ENCODE results near the gene LMO2.

LMO2 gene

DNA sequence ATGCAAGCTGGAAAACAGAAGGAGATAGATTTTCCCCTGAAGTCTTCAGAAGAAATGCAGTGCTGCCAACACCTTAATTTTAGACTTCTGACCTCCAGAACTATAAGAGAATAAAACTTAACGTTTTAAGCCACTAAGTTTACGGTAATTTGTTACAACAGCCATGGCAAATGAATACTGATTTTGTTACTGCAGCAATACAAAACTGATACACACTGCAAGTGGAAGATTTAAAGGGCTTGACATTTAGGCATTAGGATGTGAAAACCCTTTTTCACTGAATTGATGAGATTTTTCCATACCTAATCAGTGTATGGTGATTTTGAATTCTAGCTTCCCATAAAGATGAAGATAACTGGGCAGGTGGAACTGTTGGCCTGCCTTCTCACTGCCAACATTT, 22.1 kb upstream of the LMO2 start:
- no peak for DNase-seq

DNA sequence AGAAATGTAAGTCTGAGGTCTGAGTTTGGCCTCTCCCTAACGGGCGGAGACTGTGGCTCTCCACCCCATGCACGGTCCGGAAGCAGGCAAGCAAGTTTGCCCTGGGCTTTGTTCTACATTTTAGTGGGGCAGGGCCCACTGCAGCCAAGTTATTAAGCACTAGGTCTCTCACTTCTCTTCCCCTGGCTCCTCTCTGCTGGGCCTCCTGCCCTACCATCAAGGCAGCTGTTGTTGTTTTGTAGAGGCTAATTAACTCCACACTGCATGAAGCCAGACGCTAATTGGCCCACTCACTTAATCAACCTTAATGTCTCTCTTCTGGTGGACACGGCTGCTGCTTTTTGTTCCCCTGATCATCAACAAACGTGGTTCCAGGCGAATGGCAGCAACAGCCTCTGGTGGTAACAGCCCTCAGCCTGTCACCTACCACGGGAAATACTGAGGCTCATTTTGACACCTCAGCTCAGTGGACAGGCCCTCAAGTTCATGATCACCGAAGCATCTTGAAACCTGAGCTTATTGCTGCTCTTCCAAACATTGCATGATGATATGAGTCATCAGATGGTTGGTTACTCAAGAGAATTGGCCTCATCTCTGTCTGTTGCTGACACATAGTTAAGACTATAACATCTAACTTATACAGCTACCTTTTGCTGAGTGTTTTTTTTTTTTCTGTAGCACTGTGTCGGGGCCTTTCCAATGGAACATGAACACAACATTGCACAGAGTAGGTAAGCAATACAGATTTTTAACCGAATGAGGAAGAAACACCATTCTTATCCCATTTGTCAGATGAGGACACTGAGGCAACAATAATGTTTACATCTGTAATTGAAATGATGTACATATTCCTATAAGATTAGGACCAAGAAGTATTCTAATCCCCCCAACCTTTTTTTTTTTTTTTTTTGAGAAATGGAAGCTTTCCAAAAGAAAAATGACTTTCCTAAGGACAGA, 20.8 kb upstream of the LMO2 start:
- no peak for DNase-seq

DNA sequence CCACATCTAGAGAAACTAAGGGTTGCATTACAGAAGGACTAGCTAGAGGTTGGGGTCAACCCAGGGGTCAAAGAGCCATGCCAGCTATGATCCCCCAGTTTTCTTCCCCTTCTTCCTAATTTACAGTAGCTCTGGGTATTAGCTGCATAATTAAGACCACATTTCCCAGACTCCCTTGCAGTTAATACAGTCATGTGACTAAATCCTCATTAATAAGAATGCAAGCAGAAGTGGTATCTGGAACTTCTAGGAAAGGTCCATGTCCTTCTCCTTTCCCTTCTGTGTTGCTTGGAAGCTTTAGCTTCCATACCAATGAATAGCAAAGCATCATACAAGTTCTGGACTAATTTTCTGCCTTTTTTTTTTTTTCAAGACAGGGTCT, 19.1 kb upstream of the LMO2 start:
- DNase-seq: no peak

DNA sequence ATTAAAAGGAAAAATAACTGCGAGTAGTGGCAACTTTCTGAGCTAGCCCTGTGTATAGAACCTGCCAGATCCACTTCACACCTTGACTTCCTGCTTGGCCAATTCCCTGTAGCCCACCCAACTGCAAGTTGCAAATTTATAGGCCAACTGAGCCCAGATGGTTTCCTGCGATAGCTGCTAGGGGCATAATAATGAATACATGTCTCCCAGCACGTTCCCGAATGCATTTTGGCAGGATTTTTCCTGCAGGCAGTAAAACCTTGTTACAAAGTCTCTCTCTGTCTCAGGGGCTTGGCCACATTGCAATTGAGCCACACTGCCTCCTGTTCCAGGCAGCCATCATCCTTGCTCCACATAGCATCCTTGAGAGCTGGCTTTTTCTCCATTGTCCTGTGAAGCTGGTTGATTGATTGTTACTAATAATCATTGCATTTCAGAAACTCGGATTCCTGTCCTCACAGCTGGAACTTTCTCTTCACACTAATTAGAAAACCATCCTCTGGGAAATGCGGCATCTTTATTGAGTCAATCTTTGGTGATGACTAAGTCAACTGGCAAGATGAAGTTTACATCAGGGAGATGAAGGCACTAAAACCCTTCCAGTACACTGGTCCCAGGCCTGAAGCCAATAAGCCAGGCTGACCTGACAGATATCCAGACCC, 18.6 kb upstream of the LMO2 start:
- no peak for DNase-seq

DNA sequence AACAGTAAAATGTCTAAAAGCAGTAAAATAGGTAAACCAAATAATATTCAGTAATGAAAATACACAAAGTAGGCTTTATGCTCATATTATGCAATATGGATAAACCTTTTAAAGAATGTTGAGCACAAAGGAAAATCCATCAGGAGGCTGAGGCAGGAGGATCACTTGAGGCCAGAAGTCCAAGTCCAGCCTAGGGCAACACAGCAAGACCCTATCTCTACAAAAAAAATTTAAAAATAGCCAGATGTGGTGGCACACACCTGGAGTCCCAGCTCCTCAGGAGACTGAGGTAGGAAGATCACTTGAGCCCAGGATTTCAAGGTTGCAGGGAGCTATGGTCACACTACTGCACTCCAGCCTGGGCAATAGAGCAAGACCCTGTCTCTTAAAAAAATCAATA, 17.7 kb upstream of the LMO2 start:
- no peak for DNase-seq

DNA sequence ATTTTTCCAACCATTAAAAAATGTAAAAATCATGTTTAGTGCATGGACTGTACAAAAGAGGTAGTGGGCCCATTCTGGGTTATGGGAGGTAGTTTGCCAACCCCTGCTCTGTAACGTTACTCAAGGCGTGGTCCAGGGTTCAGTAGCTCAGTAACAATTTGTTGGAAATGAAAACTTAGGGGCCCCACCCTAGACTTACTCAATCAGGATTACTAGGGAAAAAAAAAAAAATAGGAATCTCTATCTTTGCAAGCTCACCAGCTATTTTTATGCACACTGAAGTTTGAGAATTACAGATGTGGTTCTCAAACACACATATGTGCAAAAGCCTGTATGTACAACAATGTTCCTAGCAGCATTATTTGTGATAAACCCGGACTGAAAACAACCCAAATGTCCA, 17.3 kb upstream of the LMO2 start:
- DNase-seq: no peak

DNA sequence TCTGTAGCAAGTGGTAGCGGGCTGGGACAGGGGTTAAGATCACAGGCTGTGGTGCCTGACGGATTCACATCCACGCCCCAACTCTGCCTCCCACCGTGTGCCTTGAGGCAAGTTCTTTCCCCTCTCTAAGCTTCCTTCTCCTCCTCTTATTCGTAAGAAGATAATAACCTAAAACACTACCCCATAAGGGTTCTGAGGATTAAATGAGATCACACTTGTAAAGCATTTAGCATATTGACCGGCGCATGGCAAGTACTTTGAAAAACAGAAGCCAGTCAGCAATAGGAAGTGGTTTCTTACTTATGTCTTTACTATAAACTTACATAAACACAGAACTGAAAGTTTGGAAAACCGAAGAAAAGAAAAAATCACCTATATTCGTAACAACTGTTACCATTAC, 15.5 kb upstream of the LMO2 start:
- no peak for DNase-seq

DNA sequence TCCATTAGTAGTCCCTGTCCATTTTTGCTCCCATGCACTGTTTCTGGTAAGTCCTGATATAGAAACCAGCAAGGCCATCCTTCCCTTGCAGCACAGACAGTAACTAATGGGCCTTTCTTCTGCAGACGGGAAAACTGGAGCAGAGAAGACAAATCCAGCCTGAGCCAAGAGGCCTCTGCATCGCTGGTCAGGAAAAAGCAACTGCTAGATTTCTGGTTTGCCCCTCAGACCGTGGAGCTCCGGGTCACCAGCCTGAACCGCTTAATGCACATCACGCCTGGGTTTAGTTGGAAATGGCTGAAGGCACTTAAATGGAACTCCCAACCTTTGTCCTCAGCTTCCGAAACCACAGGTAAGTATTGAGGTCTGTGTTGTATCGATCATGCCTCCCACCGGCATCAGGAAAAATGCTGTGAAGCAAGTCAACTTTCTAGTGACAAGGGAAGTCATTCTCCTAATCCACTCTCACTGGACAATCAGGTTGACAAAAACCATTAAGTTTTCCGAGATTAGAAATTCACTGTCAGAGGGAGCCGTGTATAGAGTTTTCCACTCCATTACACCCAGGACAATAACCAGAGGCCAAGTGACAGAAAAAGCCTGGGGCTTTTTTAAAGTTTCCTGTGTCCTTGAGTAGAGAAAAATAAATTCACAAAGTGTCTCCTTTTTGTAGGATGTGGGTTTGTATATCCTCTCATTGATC, 14.8 kb upstream of the LMO2 start:
- no peak for DNase-seq

DNA sequence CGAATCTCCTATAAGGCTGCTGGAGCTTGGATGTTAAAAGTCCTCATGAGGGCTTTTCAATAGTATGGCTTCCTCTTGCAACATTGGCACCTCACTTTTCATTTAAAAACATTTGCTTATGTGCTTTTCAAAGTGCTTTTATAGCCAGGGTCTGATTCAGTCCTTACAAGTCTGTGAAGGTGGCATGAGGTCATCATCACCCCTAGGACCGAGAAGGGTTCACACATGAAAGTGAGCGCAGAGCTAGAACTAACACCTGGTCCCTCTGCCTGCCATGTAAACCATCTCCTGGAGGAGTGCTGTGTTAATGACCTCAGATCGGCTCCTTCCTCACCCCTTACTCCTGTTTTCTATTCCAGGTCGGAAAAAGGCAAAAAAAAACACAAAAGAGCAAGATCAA, 12.2 kb upstream of the LMO2 start:
- DNase-seq: no peak

DNA sequence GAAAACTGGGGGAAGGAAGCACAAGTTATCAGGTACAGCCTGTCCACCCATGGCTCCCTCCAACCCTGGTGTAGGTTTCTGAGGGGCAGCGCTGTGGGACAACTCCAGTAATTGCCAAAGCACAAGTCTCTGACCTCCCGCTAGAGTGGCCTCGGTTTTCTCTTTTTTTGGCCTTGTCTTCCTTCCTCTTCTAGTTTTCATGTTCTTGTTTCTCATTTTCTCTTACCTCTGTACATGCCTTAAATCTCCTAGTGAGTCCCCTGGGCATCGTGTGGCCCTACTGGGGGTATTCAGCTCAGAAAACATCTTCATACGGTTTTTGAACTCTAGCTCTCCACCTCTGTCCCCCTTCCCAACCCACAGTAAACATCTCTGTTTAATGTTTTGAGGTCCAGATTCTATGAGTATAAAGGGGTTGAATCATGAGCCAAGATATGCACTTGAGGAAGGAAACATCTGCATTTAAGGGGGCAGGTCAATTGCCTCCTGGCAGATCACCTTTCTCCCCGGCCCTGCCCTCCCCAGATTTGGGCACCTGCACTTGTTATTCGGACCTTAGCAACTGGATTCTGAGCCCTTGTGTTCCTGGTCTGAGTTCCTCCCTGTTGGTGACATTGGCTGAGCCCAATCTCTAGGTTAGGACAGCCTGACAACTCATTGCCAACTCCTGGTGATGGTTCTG, 8.4 kb upstream of the LMO2 start:
- no peak for DNase-seq

DNA sequence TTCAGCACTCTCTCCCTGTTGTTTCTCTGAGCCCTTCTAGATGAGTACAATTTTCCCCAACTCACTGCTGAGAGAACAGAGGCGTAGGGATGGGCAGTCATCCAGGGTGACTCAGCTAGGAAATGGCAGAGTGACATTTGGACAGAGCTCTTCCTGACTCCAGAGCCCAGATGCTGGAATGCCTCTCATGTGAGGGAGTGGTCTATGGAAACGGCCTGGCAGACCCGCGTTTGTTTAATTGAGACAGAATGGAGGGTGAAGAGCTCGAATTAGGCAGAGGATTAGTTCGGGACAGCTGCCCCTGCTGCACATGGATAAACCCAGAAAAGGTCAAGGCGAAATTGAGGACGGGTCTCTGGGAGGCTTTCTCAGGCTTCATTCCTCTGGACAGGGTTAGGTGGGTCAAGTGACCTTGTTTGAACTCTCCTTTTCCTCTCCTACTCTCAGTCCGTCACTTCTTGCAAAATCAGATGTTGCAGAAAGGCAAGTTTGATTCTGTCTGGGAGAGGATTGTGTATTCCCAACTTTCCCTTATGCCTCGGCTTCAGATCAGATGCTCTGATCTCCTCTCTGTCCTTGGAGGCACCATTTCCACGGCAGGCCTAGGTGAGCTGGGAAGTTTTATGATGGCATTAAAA, 7.6 kb upstream of the LMO2 start:
- peak; percentile 18 to 61 for DNase-seq

DNA sequence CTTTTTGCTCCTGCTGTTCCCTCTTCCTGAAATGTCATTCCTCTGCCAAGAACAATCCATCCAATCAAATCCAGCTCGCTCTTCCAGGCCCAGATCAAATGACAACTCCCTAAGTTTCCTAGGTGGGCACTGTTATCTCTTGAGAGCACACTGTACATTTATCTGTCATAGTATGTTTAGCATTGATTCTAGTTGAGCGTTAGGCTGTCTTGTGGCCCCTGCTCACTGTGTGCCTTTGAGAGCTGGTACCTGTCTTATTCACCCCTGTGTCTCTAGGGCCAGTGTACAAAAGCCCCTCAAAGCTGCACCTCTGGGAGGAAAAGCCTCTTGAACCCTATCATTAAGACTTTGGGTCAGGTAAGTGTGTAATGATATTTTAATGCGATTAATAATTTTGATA, 7.1 kb upstream of the LMO2 start:
- DNase-seq: no peak

DNA sequence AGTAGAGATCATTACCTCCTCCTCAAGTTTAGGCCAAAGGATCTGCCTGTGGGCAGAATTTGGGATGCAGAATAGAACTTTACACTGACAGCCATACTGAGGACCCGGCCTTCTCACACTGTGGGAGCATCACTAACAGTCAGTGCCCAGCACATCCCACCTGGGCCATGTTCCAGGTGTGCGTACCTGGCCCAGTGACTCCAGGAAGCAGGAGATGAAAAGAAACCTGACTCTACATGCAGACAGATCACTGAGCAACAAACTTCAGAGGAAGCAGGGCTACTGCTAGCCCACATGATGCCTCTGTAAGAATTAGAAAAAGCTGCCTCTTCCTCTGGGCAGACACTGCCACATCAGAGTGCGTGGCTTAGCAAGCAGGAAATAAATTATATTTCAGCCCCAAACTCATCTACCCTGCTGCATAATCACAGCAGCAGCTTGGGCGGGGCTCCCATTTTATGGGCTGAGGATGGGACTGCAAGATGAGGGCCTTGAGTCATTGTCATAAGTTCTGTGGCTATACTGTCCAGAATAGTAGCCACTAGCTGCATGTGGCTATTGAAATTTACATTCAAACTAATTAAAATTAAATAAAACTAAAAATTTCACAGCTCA, 6.0 kb upstream of the LMO2 start:
- DNase-seq: no peak

DNA sequence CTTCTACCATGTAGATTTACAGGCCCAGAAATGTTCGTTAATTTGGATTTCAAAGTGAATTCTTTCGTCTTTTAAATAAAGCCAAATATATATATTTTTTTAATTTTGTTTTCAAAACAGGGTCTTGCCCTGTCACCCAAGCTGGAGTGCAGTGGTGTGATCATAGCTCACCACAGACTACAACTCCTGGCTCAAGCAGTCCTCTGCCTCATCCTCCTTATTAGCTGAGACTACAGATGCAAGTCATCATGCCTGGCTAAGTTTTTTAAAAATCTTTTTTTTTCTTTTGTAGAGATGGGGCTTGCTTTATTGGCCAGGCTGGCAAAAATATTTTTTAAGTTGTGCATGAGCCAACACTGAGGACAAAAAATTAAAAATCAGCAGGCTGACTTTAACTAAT, 5.0 kb upstream of the LMO2 start:
- DNase-seq: no peak

DNA sequence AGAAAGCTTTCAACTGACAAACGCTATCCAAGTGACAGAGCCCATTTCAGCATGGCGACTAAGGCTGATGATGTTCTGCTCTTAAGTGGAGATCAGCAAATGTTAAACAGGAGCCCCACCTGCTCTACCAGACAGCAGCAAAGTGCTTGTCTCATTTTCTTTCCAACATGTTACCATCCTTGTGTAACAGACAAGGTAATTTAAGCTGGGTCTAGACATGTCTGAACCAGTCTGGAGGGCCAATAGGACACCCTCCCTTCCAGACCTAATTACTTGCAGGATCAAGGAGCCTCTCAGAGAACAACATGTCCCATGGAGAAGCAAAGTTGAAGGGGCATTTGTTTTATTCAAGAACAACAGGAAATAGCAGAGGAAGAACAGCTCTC, 3.9 kb upstream of the LMO2 start:
- no peak for DNase-seq

DNA sequence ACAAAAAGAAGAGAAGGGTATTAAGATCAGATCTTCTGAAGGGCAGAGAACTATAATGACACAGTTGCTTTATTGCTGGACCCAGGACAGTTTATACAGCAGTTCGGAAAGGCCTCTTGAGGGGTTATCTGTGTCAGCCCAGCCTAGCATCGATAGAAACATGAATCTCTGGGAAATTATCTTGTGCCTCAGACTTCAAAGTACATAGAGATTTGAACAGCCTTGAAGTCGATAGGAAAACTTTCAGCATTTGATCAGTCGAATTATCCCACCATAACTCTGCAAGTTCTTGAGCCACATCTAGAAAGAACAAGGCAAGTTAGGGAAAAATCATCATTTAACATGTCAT, 2.5 kb upstream of the LMO2 start:
- no peak for DNase-seq

DNA sequence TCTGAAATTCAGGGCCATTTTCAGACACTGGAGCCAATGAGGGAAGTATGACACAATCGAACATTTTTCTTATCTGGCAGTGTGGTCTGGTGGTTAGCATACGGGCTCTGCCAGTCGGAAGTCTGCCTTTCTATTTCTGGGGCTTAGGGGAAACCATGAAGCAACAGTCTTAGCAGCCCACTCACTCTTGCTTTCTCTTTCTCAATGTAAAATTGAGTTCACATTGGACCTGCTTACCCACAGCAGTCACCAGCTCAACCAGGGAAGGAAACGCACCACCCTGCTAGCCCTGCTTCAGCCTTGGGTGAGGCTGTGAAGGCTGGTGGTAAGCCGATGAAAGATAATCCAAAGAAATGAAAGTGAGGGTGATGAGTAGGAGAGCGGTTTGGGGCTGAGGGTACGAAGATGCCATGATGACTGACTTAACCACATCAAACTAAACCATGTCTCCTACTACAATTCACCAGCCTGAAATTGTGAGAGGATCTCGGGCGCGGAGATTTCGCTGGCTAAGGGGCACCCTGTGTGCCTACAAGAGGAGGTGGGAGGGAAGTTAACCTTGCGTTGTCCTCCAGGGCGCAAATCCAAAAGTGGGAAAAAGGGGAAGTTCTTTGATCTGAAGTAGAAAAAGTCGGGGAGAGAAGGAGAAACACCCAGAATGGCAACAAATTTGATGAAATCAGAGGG, 2.0 kb upstream of the LMO2 start:
- no peak for DNase-seq

DNA sequence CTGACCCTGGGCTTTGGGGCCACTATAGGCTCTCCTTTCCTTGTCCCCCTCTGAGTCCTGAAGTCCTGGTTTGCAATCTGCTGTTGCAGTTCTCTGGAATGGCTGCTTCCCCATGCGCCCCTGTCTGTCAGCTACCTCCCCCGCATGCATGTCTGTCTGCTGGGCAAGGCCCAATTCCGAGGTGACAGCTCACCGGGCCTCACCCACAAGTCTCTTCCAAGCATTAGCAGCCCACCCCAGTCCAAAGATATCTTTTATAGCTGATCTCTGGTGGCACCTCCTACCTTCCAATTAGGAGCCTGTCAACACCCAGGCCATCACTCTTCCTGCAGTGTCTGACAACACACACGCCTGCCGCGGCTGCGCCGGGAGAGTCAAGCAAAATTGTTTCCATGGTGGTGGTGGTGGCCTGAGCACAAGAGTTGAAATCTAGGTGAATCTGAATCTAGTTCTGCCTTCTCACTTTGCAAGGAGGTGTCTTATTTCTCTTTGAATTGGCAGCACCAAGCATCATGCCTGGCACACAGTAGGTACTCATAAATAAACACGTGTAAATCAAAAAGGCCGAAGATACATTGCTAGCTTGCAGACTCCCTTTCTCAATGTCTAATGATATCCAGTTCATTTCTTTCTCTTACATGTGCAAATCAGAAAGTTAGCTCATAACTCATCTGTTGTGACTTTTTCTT, 1.2 kb upstream of the LMO2 start:
- DNase-seq: no peak

DNA sequence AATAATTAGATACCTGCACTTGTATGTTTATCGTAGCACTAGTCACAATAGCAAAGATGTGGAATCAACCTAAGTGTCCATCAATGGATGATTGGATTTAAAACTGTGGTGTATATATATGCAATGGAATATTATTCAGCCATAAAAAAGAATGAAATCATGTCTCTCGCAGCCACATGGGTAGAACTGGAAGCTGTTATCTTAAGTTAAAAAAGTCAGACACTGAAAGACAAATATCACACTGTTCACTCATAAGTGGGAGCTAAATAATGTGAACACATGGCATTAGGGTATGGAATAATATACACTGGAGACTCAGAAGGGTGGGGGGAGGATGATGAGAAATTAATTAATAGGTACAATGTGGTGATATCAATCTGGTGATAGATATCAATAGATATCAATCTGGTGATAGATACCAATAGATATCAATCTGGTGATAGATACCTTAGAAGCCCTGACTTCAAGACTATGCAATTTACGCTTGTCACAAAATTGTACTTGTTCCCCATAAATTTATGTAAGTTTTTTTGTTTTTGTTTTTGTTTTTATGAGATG, 2.0 kb downstream of the LMO2 start:
- DNase-seq: no peak

DNA sequence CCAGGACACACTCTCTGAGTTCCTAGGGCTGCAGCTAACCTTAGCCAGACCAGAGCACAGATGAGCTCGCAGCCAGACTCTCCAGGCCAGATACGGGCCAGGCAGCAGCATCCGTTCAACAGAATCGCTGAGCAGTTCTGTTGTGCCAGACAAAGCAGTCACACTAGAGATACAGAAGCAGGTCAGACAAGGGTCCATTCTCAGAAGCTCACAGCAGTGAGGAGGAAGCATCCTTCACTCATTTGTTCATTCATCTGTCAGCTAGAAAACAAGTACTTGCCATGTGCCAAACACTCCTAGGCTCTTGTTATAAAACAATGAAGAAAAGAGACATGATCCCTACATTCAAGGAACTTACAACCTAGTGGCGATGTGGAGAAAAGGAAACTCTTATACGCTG, 2.6 kb downstream of the LMO2 start:
- no peak for DNase-seq

DNA sequence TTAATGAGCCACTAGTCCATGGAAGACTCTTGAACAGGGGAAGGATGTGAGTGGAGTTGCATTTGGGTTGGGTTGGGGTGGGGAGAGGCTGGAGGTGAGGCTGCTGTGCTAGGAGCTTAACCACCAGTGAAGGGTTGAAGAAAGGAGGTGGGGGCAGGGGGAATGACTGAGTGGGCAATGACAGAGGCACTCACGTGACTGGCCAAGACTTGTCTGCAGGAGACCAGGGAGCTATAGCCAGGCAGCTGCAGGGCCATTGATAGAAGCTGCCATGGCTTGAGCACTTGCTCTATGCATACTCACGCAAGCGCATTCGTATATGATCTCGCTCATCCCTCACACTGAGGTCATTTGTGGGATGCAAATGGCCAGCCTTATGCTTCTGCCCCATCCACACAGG, 4.0 kb downstream of the LMO2 start:
- no peak for DNase-seq
